Upper lobe of left lung (tissue), 4 donors: ENCODE data around the gene ALOX12B.

Experiments used
- CTCF ChIP-seq, 6 experiments: fragments of 450-650 bp in 4 of 6; fragments of 200-600 bp in 2 of 6; sonication (generic) in 2 of 6; IDR thresholded peaks; one replicate each; pipeline ENCODE4 v1.5.1; 2016 to 2019; ENCODE audit warnings: antibody characterized with exemption in 6 of 6
- EP300 ChIP-seq, 4 donors: sonication (generic); formaldehyde crosslinking; IDR thresholded peaks; one replicate each; pipeline ENCODE4 v1.5.1; 2017; ENCODE audit warnings: antibody characterized with exemption in 4 of 4, control low read depth in 2 of 4
- POLR2A ChIP-seq, 4 donors: fragments of 450-650 bp; IDR thresholded peaks; one replicate each; pipeline ENCODE4 v1.5.1; 2016 to 2017; ENCODE audit warnings: antibody characterized with exemption in 4 of 4, mild to moderate bottlenecking in 2 of 4
- POLR2AphosphoS5 ChIP-seq, 2 donors: sonication (generic); formaldehyde crosslinking; IDR thresholded peaks; one replicate each; pipeline ENCODE4 v1.5.1; 2017; ENCODE audit warnings: antibody characterized with exemption in 2 of 2

DNA sequence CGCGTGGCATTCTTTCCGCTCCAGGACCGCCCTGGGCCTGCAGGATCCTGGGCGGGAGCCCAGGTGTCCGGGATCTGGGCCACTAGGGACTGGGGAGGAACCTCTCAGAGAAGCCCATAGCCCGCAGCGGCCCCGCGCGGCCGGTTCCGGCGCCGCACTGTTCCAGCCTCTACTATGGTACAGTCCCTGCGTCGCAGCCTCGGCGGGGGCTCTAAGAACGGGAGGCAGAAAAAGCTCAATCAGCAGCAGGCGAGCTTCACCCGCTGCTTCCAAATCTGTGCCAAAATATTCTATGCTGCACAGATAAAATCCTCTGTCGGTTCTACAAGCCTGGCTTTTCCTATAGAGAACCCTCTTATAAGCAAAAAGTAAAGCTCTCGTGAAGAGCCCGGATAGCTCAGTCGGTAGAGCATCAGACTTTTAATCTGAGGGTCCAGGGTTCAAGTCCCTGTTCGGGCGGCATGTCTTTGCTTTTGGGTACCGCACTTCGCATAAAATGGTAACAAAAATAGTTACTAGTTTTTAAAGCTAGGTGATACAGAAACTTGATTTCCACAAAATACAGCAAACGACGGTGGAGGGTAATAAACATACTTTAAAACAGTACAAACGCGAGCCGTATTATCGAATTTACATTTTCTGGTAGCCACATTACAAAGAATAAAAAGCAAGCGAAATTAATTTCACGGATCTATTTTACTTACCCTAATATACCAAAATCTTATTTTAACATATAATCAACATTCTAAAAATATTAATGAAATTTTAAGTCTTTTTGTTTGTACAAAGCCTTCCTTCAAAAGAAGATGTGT, 31.5 kb upstream of the ALOX12B start:
- peak; percentile 83 to 89 (median 85) for TF ChIP-seq CTCF (IDR thresholded peaks at IDR 0.05)
- TF ChIP-seq POLR2AphosphoS5 (IDR thresholded peaks at IDR 0.05), result no peak
- no peak for TF ChIP-seq EP300 (IDR thresholded peaks at IDR 0.05)
- peak in 1 of 4 donors; percentile 27 for TF ChIP-seq POLR2A (IDR thresholded peaks at IDR 0.05)
